ENCODE measurements around the gene NKX1-1.
"Not testable (repeated sequence)": the region's sequence is repeated elsewhere in the genome, so short reads cannot be mapped to it uniquely, and the experiment has no call there.

The NKX1-1 gene

DNA sequence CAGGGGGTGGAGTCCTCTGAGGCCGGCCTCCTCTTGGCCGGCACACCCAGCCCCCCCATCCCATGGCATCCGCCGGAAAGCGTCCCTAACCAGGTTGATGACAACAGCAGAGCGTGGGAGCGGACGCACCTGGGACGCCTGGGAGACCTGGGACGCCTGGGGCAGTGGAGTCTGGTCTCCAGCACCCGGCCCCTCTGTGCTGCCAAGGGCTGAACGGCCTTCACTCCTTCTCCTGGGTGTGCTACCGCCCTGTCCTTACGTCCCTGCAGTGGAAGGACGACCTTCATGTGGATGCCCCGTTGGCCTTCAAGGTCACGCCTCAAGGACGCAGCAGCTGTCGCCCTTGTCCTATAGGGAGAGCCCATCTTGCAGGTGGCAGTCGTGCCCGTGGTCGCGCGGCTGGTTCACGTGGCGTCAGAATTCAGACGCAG lies 26.9 kb downstream of the NKX1-1 start:
- intact Hi-C loops (cut with DNase I): no loop called here
- peak in 1 of 42 donors; percentile 2 for DNase-seq

DNA sequence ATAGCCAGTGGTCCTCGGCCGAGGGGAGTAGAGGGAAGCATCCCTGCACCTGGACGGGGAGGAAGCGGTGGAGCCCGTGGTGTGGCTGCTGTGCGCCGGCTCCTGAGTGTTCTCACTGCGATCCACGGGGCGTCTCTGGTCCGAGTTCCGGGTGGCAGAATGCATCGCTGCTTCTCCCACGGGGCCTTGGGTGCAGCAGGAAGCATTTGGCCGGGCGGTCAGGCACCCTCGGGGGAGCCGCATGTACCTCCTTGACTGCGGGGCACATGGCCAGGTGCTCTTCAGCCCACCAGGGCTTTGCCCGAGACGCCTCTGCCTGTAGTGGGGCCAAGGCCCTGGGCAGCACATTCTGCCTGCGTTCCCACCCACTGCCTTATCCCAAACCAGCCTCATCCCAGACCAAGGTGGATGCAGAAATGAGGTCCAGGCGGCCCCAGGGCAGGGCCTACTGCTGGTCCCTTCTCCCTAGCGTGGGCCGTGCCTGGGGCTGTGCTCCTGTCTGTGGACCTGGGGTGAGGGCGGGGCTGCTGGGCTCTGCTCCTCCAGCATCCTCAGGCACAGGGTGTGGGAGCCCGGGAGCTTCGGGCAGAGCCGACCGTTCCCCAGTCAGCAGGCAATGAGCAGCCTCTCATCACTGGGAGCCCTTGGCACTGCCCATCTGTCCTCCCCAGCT lies 27.5 kb downstream of the NKX1-1 start:
- intact Hi-C loops (cut with DNase I): no loop called here
- DNase-seq: peak in 1 of 42 donors; percentile 2

DNA sequence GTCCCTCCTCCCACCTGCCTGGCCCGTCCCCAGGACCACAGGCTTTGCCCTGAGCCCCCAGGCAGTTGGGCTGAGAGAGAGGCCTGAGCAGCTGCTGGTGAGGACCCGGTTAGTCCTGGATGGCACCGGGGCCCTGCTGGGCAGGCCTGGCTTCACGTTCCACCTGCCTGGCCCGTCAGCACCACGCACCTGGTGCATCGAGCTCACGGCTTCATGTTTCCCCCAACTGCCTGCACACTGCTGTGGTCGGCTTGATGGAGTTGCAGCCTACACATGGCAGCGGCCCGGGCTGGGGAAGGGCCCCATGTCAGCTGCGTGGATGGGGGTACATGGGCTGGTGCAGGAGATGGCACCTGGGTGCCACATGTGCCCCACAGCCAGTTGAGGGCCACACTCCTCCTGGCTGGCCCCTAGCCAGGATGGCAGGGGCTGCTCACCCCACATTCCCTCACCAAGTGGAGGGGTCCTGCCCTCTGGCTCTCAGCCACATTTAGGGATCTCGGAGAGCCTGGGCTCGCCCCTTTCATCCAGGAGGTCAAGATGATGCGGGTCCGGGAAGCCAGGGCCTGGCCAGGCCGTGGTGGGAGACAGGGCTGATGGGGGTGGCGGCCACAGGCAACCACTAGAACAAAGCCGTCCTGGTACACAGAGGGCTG lies 28.5 kb downstream of the NKX1-1 start:
- peak in 1 of 42 donors; percentile 1 for DNase-seq
- intact Hi-C loops (cut with DNase I): no loop called here

DNA sequence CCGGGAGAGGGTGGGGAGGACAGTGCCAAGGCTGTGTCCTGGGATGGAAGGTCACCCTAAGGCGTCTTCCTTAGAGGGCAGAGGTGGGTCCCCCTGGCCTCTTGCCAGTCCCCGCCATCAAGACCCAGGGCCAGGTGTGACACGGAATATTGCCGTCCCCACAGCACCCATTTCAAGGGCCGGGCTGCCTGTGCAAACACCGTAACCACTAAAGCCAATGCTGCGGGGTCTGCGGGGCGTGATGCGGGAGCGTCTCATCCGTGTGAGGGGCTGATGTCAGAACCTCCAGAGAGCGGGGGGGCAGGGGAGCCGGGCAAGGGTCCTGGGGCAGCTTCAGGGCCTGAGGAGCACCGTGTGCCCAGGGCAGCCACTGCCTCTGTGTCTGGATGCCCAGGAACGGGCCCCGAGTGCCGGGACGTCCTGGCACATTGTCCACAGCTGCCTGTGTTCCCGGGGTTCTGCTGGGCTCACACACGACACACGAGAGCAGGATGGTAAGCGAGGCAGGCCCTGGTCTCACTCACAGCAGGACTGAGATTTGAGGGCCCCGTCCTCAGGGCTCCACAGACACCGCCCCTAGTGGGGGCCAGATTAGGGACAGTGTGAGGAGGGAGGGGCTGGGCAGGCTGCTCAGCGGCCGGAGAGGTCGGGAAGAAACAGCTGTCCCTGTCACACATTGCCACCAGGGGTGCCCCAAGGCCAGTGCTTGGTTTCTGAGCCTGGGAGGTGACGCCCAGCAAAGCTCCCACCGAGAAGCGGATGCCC lies 29.2 kb downstream of the NKX1-1 start:
- DNase-seq: peak in 1 of 42 donors; percentile 2
- intact Hi-C loops (cut with DNase I): no loop called here

DNA sequence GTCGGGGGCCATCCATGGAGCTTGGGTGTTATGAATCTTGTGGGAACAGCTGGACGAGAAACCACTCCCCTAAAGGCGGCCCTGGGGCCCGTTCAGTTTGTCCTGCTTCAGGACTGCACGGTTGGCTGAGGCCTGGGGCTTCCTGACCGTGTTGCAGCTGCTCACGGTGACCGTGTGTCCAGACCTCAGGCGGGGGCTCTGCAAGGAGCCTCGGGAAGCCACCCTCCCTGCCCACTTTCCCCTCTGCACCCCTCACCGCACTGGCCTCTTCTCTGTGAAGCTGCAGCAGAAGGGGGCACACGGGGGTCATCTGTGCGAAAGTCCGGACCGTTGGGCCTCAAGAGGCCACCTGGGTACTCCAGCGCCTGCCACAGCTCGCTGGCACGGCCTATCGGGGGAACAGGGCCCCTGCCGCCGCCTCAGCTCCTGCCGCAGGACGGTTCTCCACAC lies 29.8 kb downstream of the NKX1-1 start:
- peak in 1 of 42 donors; percentile 3 for DNase-seq
- intact Hi-C loops (cut with DNase I): no loop called here

DNA sequence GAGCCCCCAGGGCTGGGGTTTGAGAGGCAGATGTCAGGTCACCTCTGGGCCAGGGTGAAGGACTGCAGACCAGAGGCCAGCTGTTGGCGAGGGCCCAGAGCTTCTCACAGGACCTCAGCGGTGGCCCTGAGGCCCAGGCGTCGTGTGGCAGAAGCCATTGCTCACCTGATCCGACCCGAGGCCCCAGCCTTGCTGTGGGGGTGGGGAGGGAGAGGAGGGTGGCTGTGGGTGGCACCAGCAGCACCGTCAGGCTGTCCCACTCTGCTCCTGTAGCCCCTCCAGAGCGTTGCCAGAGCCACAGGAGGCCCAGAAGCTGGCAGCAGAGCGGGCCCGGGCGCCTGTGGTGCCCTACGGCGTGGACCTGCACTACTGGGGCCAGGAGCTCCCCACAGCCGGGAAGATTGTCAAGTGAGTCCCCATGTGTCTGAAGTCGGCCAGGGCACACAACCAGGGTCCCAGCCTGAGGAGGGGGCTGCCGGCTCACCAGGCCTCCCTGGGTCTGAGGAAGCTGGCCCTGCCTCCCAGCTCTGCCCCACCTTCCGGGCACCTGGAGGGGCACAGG lies 30.4 kb downstream of the NKX1-1 start:
- intact Hi-C loops (cut with DNase I): no loop called here
- DNase-seq: peak in 1 of 42 donors; percentile 1

DNA sequence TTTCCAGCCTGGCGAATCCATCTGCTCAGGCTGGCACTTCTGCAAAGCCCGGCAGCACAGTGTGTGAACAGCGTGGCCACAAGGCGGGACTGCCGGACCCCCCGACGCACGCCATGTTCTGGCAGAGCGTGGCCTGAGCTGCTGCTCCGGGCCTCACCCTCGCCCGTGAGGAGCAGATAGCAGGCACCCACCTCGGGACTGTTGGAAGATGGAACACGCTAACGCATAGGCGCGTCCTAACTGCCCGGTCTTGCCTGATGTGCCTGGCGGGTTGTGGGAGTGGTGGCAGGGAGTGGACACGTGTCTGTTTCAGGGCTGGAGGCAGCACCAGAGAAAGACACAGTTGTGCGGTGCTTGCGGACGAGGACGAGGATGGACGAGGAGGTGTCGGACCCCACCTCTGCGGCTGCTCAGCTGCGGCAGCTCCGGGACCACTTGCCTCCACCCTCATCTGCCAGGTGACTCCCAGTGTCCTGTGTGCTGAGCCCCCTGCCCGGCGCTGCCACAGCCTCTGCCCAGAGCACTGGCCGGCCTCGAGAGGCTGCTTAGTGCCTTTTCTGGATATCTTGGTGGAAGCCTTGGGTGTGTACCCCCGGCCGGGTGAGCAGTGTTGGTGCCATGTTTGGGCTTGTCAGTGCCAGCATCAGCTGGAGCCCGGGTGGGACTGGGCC lies 31.1 kb downstream of the NKX1-1 start:
- intact Hi-C loops (cut with DNase I): no loop called here

DNA sequence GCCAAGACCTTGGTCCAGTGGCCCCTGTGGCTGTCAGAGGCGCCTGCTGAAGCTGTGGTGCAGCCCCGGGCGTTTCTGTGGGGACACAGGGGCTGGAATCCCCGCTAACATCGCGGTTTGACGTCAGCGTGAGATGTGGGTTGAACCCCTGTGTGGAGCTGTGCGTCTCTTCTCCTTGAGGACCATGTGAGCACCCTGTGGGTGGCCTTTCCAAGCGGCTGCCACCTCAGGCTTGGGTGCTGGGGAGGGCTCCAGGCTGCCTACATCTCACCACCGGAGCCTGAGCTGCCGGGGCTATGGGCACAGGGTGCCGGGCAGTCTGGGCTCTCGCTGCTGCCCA lies 31.6 kb downstream of the NKX1-1 start:
- intact Hi-C loops (cut with DNase I): no loop called here
- DNase-seq: peak in 2 of 42 donors; percentile 0 to 35

More for the DNA sequence above, 31.1 kb downstream of the NKX1-1 start:
- no peak for DNase-seq

DNA sequence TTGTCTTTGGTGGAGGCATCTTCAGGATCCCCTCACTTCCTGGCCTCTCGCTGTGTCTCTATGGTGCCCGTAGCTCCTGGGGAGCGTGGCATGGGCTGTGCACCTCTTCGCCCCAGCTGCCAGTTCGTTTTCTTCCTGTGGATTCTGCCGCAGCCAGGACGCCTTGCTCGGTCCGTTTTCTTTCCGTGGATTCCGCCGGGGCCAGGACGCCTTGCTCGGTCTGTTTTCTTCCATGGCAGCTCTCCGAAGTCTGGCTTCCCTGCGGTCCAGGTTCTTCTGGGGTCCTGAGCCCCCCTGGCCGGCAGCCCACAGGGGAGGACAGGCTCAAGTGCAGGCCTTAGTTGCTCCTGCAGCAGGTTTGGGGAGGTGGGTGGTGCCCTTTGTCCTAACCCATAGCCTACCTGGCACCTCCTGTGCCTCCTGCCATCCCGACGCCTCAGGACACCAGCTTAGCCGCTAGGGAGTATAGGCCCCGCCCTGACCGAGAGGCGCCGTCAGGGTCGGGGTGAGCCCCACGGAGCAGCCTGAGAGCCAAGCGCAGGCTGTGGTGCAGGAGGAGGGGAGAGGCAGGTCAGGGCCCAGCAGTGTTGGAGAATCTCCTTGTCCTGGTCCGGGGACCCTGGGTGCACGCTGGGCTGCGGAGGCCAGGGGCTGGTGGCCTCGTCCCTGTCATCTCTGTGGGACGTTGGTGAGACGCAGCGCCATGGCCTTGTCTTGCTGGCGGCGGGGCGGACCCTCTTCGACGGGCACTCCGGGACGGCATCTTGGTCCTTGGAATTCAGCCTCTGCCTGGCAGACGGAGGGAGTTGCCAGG lies 32.1 kb downstream of the NKX1-1 start:
- peak in 1 of 42 donors; percentile 2 for DNase-seq
- intact Hi-C loops (cut with DNase I): no loop called here

DNA sequence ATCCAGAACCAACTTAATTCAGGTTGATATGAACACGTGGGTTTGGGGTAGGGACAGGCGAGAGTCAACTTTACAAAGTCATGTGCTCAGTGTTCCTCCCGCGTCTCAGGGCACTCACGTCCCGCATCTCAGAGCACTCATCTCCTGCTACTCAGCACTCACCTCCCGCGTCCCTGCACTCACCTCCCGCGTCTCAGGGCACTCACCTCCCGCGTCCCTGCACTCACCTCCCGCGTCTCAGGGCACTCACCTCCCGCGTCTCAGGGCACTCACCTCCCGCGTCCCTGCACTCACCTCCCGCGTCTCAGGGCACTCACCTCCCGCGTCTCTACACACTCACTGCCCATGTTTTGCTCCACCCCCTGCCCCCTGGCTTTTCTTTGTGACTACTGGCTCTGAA lies 33.7 kb downstream of the NKX1-1 start:
- intact Hi-C loops (cut with DNase I): not testable (repeated sequence)

DNA sequence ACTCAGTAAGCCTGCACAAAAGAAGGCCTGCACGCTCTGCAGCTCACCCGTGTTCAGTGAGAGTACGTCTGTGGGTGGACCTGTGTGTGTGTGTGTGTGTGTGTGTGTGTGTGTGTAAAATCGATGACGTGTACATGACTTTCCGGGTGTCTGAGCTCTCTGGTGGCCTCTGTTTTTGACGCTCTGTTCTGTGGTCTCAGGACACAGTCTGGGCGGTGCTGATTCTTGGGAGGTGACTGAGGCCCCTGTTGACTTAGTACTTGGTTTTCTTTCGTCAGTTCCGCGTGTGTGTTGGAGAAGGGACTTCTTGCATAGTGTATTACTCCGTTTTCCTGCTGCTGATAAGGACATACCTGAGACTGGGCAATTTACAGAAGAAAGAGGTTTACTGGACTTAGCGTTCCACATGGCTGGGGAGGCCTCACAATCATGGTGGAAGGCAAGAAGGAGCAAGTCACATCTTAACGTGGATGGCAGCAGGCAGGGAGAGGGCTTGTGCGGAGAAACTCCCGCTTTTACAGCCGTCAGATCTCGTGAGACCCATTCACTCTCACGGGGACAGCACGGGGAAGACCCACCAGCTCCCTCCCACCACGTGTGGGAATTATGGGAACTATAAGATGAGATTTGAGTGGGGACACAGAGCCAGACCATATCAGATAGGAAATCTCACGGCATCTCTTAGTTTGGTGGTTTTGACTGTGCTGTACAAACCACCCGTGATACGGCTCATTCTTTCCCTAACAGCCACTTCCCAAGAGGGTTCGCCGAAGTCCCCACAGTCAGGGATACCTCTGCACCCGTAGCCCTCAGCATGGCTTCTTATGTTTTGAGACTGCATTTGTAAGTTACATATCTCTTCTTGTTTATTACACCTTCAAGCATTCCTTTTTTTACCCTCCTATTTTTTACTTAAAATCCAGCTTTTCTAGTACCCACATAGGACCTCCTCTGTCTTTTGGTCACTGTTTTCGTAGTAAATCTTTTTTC lies 34.8 kb downstream of the NKX1-1 start:
- peak in 4 of 42 donors; percentile 2 to 57 (median 38) for DNase-seq
- intact Hi-C loops (cut with DNase I): no loop called here

More for the DNA sequence above, 33.7 kb downstream of the NKX1-1 start:
- DNase-seq: not testable (repeated sequence)

DNA sequence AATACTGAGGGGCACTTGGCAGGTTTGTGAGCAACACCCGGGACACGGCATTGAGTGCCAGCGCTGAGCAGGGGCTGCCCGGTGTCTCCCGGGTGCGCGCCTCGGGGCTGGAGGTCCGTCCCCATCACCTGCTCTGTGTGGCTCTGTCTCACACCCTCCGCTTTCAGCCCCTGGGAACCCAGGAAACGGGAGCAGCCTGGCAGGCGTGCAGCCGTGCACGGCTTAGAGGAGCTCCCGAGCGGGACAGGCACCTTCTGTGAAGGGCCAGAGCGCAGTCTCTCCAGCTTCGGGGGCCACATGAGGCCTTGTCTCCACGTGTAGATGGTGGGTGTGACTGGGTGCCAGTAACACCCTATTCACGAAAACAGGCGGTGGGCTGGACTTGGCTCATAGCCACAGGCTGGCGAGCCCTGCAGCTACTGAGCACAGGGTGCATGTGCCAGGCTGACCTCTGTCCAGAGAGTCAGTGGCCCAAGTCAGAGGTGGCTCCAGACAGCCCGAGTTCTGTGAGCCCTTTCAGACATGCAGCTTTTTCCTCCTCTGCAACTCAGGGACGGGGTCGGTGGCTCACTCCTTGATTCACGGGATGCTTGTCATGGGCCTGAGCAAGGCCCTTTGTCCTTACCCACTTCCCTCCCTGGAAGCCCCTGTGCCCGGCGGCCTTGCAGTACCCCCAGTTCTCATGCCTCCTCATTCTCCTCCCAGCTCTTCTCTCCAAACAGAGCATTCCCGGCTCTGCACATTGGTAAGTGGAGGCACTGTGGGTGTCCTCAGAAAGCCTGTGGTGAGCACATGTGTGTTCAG lies 35.7 kb downstream of the NKX1-1 start:
- intact Hi-C loops (cut with DNase I): no loop called here
- peak in 2 of 42 donors; percentile 1 to 11 for DNase-seq

DNA sequence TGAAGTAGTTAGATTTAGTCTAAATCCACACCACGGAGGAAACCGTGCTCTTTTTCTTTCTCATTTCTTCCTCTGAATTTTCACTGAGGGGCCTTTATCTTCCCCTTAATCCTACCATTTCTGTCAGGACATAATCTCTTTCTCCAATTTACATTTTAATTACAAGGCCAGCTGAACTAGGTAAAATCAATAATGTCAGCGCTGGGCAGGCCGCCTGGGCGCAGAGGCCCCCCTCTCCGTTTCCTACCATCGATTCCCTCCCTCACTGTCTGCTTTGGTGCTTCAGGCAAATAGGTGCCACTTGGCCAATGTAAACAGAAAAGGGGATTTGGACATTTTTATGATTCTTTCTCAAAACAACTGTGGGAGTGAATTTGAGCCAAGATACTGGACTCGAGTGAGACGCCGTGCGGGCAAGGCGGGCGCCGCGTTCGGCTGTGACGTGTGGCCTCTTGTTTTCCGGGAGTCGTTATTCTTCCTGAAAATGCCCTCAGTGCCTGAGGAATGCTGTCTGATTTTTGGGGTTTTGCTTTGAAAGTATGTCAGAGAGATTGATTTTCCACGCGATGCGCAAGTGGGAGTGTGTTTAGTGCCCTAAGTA lies 36.7 kb downstream of the NKX1-1 start:
- peak in 1 of 42 donors; percentile 1 for DNase-seq
- intact Hi-C loops (cut with DNase I): no loop called here

DNA sequence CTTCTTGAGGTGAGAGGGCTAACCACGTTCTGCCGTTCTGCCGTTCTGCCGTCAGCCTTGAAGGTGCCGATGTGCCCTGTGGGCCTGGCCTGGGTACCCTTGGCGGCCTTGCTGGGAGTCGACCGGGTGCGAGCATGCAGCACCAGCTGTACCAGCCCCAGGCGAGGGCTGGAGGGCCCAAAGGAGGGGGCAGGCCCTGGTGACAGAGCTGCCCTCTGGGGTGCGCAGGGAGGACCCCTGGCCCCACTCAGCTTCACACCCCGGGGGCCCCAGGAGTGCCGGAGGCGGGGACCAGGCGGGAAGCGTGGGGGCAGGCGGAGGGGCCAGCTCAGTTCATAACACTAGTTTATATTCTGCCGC lies 37.2 kb downstream of the NKX1-1 start:
- DNase-seq: no peak
- intact Hi-C loops (cut with DNase I): no loop called here

DNA sequence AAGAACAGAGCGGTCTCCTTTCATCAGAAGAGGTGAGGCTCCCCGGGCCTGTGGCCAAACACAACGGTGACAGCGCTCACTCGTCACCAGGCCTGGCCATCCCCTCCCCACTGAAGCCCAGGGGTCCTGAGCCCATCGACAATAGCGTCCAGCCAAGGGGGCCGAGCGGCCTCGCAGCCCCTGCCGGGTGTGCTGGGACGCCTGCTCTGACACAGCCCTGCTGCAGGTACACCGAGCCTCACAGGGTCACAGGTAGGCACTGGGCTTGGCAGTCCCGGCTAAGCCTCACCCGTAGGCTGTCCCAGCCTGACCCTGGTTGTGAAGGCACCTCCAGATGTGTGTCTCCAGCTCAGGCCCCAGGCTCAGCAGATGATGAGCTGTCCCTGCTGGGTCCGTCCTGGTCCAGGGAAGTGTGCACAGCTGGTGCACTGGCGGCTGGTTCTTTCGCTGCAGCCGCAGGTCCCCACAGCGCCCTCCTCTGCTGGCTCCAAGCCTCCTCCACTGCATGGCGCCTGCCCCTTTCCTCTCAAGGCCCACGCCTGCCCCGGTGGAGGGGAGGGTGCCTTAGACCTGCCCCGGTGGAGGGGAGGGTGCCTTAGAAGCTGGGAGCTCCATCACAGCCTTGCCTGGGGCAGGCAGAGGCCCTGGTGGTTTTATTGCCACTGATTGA lies 37.7 kb downstream of the NKX1-1 start:
- DNase-seq: peak in 2 of 42 donors; percentile 1 to 12

More for the DNA sequence above, 37.7 kb downstream of the NKX1-1 start:
- intact Hi-C loops (cut with DNase I): no loop called here
